Endothelial cell (in vitro differentiated cells): ENCODE measurements around the gene NR4A3. TPM values are rescaled to one million over a fixed set of nuclear protein-coding genes. Genes with fewer than 3 reads are reported as not detected.

Experiments
- DNase-seq: peaks from one replicate; pipeline ENCODE4 v3.0.0; 2021; ENCODE audit warnings: low spot score
- H3K27ac Mint-ChIP-seq: one replicate; pipeline ENCODE4 v1.8.0; 2021; ENCODE audit warnings: mixed read lengths, inconsistent platforms; ENCODE audit not compliant: unreplicated experiment
- H3K27me3 Mint-ChIP-seq: one replicate; pipeline ENCODE4 v1.8.0; 2021; ENCODE audit warnings: mild to moderate bottlenecking, moderate library complexity, mixed read lengths, inconsistent platforms; ENCODE audit not compliant: unreplicated experiment
- H3K36me3 Mint-ChIP-seq: one replicate; pipeline ENCODE4 v1.8.0; 2021; ENCODE audit warnings: mild to moderate bottlenecking, low read depth, mixed read lengths, inconsistent platforms; ENCODE audit not compliant: unreplicated experiment
- H3K4me1 Mint-ChIP-seq: one replicate; pipeline ENCODE4 v1.8.0; 2021; ENCODE audit warnings: mild to moderate bottlenecking, mixed read lengths, inconsistent platforms; ENCODE audit not compliant: unreplicated experiment
- H3K4me3 Mint-ChIP-seq: one replicate; pipeline ENCODE4 v1.8.0; 2021; ENCODE audit warnings: mild to moderate bottlenecking, mixed read lengths, inconsistent platforms; ENCODE audit not compliant: unreplicated experiment
- H3K9me3 Mint-ChIP-seq: one replicate; pipeline ENCODE4 v1.8.0; 2021; ENCODE audit warnings: mixed read lengths, inconsistent platforms; ENCODE audit not compliant: unreplicated experiment
- CTCF ChIP-seq: fragments of 200-600 bp; sonication (generic); IDR thresholded peaks from one replicate; pipeline ENCODE4 v1.5.0; 2021; ENCODE audit warnings: antibody characterized with exemption; ENCODE audit not compliant: unreplicated experiment
- total RNA-seq: library from RNA; stranded (reverse); fragmentation: NEBNext Ultra II Directional; extraction: Animal tissue kit (Norgen Biotek cat#: 25700); gene quantifications from one replicate; pipeline ENCODE4 v1.2.1, GENCODE V29; 2021; ENCODE audit not compliant: unreplicated experiment

The NR4A3 gene
- total RNA-seq, 1 donor from 2014 or later, result 0.18 TPM

GRCh38 chr9:99863955-99864354 is 42.3 kb downstream of the NR4A3 start:
- no peak for TF ChIP-seq CTCF
- no peak for DNase-seq
- Mint-ChIP-seq H3K4me3 (no peak overlapping the region), H3K27me3 (peaks cover 2% of the 10 kb centered on the region), H3K4me1 (peaks cover 4% of the 10 kb centered on the region), H3K36me3 (no peaks in the 10 kb centered on the region), H3K27ac (no peak overlapping the region), H3K9me3 (no peaks in the 10 kb centered on the region)

DNA sequence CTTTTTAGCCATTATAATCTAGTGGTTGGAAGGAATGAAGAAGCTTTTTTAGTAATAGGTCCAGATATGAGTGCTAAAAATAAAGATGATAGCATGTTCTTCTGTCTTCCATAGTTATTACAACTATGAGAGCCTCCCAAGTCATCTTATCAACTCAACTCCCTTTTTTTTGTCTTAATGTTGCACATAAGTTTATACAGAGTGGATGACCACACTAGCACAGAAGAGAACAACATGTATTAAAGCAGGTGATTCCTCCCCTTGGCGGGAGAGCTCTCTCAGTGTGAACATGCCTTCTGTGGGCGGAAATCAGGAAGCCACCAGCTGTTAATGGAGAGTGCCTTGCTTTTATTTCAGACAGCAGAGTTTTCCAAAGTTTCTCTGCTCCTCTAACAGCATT is 44.7 kb downstream of the NR4A3 start:
- no peak for TF ChIP-seq CTCF
- Mint-ChIP-seq H3K9me3 (no peaks in the 10 kb centered on the region), H3K27me3 (peaks cover 2% of the 10 kb centered on the region), H3K4me3 (no peak overlapping the region), H3K36me3 (no peaks in the 10 kb centered on the region), H3K4me1 (peaks cover 4% of the 10 kb centered on the region), H3K27ac (no peak overlapping the region)
- no peak for DNase-seq

DNA sequence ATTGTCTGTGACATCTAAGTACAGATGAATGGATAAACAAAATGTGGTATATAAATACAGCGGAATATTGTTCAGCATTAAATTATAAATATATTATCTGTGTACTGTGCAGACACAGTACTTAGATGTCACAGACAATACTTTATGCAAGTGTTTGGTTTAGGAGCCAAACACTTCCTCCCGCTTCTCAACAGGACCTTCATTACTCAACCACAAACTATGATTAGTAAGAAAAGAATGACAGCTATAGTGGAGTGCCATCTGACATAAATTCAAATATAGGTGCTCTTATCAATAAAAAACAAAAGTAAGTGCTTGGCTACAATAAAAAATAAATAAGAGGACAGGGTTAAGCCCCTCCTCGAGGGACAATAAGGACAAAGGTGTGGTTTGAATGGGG is 45.9 kb downstream of the NR4A3 start:
- TF ChIP-seq CTCF, result no peak
- DNase-seq, result no peak
- Mint-ChIP-seq H3K27me3 (no peaks in the 10 kb centered on the region), H3K4me3 (no peak overlapping the region), H3K27ac (no peak overlapping the region), H3K9me3 (no peaks in the 10 kb centered on the region), H3K36me3 (no peaks in the 10 kb centered on the region), H3K4me1 (peaks cover 4% of the 10 kb centered on the region)

- no peaks in the 10 kb centered on the region for H3K9me3 Mint-ChIP-seq
- H3K27ac Mint-ChIP-seq, result no peak overlapping the region
- no peak overlapping the region for H3K4me3 Mint-ChIP-seq
- no peak for DNase-seq
- no peaks in the 10 kb centered on the region for H3K36me3 Mint-ChIP-seq
- no peak for TF ChIP-seq CTCF
- peaks cover 4% of the 10 kb centered on the region for H3K4me1 Mint-ChIP-seq
- no peaks in the 10 kb centered on the region for H3K27me3 Mint-ChIP-seq
Observed at GRCh38 chr9:99867968-99868367, 46.3 kb downstream of the NR4A3 start.

- Mint-ChIP-seq H3K4me3 (no peak overlapping the region), H3K27me3 (no peaks in the 10 kb centered on the region), H3K9me3 (no peaks in the 10 kb centered on the region), H3K27ac (no peak overlapping the region), H3K4me1 (no peaks in the 10 kb centered on the region), H3K36me3 (no peaks in the 10 kb centered on the region)
- no peak for DNase-seq
- no peak for TF ChIP-seq CTCF
Observed at GRCh38 chr9:99868845-99869244, 47.2 kb downstream of the NR4A3 start.
